HG02870 (cell line): Measurements from ENCODE around the gene RELL1.

ENCODE experiments used
- ATAC-seq: cut with Tn5 transposase; IDR thresholded peaks from one replicate; pipeline ENCODE4 v1.9.1; 2021; ENCODE audit warnings: mild to moderate bottlenecking, moderate library complexity; ENCODE audit not compliant: unreplicated experiment

RELL1 gene

DNA sequence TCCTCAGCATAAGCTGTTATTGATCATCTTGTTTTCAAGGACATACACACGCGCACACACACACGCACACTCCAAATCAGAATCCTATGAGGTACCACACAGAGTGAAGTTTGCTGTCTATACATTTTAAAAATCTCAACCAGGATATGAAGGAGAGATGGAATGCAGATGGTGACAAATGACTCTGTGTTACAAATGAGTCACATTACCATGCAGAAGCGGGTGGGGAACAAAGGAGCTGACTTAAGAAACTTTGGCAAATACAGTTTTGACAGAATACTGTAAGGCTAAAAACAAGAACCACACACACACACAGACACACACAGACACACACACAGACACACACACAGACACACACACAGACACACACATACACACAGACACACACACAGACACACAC is 81.7 kb downstream of the RELL1 start:
- ATAC-seq = no peak

- no peak for ATAC-seq
Observed at GRCh38 chr4:37603711-37604110, 82.5 kb downstream of the RELL1 start.

- ATAC-seq = peak; percentile 65
Observed at GRCh38 chr4:37603070-37603468, 83.1 kb downstream of the RELL1 start.

DNA sequence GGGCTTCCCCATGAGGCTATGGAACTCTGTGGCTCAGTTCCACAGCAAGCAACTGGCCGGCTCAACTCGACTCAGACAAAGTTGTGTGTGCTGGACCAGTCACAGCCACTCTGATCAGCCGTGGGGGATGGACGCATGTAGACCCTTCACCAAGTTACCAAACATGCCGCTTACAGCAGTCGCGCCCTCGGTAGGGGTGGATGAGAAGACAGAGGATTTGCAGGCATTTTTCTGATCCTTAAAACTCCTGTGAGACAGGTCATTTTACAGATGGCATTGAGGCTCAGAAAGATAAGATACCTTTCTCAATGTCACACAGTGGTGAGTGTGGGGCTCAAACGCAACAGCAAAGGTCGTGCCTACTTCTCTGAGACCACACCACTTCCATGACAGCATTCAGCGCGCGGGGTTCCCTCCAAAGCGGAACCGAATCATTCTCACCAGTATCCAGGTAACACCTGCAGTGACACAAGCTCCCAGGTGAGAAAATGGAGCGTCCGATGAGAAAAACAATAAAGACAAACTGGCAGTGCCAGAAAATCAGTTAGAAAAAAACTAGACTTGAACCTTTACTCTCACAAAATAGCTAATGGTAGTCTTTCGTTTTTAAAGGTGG is 83.6 kb downstream of the RELL1 start:
- ATAC-seq = no peak

GRCh38 chr4:37601531-37601930 is 84.6 kb downstream of the RELL1 start:
- ATAC-seq = no peak

- ATAC-seq = no peak
Observed at GRCh38 chr4:37599092-37599790, 86.9 kb downstream of the RELL1 start.

DNA sequence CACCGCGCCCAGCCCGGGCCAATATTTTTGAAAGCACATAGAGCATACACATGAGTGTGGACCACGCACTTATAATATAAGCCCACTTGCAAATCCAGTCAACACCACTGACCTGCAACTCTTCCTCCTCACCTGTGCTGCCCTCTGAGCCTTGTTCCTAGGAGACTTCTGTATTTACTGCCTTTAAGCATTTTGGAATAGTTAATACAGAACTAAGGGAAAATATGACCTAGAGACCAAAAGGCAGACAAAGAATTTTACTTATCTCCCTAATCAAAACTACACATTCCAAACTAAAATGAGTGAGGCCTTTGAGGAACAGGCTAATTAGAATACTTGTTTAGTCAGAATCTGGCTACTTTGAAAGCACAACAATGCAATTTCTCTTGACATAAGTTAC is 89.1 kb downstream of the RELL1 start:
- no peak for ATAC-seq

DNA sequence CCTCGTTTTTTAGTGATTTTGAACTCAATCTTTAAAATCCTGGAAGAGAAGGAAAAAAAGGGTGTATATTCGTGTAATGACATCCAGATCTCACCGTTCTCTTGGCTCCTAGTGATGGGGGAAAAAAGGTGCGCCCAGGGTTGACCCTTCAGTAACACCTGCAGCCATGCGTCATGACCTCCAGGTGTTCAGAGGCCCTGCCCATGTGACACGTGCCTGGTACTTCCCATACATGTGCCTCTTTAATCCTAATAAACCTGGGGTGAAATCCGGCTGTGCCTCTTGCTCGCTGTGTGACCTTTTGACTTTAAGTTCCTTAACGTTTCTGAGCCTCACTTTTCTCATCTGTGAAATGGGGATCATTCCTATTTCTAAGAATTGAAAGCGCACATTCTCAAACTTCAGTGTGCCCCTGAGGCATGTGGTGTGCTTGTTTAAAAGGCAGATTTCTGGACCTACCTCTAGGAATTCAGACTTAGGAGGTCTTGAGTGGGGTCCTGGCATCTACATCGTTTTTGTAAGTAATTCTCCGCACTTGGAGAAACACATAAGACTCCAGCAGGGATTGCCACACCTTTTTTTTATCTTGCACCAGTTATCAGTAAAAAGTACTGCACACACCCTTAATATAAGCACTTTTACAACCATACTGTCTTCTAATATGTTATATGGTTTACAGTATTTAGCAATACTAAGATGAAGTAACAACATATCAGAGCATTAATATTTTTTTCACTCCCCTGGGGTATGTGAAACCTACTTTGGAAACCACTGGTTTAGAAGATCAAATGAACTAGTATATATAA is 90.1 kb downstream of the RELL1 start:
- no peak for ATAC-seq

- no peak for ATAC-seq
Observed at GRCh38 chr4:37594099-37594498, 92.1 kb downstream of the RELL1 start.

GRCh38 chr4:37591349-37591748 is 94.8 kb downstream of the RELL1 start:
- no peak for ATAC-seq

- ATAC-seq = no peak
Observed at GRCh38 chr4:37590016-37590415, 96.2 kb downstream of the RELL1 start.

GRCh38 chr4:37588150-37588549 is 98.0 kb downstream of the RELL1 start:
- no peak for ATAC-seq

- no peak for ATAC-seq
Observed at GRCh38 chr4:37586194-37586593, 100.0 kb downstream of the RELL1 start.

DNA sequence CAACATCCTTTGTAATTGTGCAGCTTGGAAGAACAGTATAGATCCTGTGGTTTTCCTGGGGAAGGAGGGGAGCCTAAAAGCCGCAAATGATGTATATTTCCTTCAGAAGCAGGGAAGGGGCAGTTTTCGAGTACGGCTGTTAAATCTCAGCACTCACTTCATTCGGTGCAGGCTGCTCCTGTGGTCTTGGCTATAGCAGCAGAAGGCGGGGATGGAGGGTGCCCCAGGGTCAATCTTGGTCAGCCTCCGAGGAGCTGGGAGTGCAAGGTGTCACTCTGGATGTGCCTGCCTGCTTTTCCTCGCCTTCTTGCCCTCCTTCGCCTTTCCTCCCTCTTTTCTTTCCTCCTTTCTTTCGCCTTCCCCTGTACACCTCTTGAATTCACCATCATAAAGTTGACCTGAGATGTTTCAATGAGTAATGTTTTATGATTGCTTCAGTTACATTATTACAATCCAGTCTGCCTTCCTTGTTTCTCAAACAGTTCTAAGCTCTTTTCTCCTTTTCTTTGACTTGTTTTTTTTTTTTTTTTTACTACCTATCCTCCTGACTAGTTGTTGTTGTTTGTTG is 101.6 kb downstream of the RELL1 start:
- no peak for ATAC-seq

DNA sequence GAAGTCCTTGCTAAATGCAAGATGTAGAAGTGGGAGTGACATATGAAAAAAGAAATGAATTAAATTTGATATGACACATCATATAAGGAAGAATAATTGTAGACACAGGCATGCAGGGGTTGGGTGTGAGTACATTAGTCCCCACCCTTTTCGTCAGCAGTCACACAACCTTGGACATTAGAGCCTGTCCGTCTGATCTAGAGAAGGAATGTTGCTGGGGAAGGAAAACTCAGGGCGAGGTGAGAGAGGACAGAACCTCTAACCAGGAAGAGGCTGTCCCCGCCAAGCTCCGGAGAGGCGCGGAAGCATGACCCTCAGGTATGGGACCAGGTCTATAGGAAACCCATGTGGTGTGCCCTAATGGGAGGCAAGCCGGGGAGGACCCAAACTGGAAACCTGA is 102.1 kb downstream of the RELL1 start:
- no peak for ATAC-seq

- no peak for ATAC-seq
Observed at GRCh38 chr4:37573566-37573965, 112.6 kb downstream of the RELL1 start.

DNA sequence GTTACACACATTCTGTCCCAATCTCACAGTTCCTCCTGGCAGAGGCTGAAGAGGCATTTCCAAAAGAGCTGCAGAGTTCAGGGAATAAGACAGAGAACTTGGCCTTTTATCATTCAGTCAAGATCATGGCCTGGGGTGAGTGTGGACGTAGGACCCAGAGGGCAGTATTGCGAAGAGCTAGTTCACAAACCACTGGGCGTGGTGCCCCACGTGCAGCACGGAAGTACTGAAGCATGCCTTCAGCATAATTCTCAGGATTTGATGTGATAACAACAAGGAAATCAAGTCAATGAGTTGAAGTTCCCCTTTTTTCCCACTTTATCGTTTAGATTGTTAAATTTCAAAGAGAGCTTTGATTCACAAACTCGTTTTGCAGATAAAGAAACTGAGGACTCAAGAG is 117.7 kb downstream of the RELL1 start:
- ATAC-seq = no peak

- ATAC-seq = no peak
Observed at GRCh38 chr4:37567836-37568235, 118.3 kb downstream of the RELL1 start.

DNA sequence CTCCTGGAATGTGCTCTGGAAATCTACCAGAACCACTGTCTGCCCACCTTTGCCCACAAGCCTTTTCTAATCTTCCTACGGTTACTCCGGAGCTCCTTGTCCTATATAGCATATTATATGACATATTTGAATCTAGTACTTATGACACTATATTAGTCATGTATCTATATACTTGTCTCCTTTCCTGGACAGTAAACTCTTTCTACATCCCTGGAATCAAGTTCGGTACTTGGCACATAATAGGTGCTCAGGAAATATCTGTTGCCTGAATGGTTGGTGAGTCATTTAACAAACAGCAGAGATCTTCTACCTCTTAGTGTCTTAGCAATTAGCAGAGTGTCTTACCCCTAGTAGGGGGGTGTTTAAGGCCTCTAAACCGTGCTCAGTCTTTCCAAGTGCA is 123.6 kb downstream of the RELL1 start:
- no peak for ATAC-seq

DNA sequence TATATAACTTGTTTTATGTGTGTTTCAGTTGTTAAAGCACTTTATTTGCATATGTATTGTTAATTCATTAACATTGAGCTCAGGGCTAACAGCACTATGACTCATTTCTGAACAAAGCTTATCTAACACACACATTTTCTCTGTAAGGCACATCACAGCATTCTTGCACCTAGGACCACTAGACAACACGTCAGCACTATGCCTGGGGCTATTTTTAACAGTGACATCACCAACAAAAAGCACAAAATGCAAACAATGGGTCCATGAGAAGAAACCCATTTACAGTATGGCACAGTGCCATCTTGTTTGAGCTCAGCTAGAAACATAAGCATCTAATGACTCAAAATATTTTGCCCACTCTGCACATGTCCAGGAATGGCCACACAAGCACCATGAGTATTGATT is 124.4 kb downstream of the RELL1 start:
- ATAC-seq = no peak

DNA sequence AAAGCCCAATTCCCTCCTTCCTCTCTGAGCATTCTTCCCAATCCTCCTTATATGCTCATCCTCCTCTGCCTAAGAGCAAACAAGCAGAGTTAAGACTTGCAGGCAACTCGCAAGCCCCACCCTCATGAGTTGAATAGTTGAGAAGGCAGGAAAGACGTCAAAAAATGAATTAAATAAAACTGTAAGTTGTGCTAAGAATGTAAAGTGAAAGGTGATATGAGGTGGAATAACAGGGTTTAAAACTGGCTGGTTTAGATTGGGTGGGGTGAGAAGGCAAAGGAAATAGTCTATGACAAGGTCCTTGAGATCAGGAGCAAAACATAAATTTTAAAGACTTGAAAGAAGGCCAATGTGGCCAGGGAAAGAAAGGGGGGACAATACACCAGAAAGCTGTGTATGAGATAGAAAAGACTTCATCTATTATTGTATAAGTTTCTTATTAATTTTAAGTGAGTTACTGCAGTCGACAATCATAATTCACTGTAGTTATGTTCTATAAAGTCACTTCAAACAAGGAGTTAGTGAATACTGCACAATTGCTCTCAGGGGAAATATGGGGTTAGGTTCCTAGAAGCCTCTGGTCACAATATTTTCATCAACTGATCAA is 124.9 kb downstream of the RELL1 start:
- no peak for ATAC-seq
